ENCODE measurements around the gene MET.

- TF ChIP-seq EZH2 (IDR thresholded peaks at IDR 0.05) (no peak), CTCF (IDR thresholded peaks at IDR 0.05) (no peak), EZH2phosphoT487 (IDR thresholded peaks at IDR 0.05) (no peak)
Measured at GRCh38 chr7:116653646-116654045, 18.4 kb upstream of the MET start.
